ENCODE data around the gene C4BPB. TPM values are rescaled to one million over a fixed set of nuclear protein-coding genes. Genes with fewer than 3 reads are reported as not detected.

C4BPB gene
- total RNA-seq, 1 donor, result 0.84 TPM

DNA sequence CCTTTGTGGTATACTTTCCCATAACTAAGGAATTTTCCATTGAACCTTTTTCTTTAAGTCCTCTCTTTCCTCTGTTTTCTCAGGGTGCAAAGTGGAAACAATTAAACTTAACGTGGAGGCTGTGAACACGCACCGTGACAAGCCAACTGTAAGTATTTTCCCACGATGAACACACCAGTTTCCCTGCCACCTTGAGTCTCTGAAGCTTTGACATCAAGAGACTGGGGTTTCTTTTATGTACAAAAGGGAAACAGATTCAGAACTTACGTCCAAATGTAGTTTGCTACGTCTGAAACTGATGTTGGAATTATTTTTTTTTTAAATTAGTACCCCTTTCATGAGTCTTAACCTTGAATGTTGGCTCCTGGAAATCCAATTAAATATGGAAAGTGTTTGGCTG is 17.2 kb upstream of the C4BPB start:
- H3K4me3 ChIP-seq (ENCODE audit: low read length), result no peak overlapping the region
- no peaks in the 10 kb centered on the region for H3K27me3 ChIP-seq (ENCODE audit: insufficient read depth, low read length)
- peaks cover 39% of the 10 kb centered on the region for H3K4me1 ChIP-seq (ENCODE audit: insufficient read depth, low read length)
- H3K9me3 ChIP-seq (ENCODE audit: low read depth, low read length), result no peaks in the 10 kb centered on the region

DNA sequence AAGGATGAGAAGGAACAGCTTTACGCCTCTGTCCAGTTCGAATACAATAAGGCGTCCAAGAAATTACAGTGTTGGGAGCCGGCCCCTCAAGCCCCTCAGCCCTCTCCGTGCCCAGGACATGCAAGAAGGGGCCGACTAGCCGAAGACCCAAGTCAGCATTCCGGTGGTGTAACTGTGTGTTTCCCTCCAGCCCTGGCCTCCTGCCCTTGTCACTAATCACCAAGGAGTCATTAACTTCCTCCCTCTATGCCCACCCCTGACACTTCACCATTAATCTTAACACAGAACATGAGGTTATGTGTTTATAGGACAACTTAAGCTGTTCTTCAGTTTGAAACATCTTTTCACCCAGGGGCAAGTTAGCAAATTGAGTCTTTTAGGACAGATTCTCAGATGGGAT is 16.4 kb upstream of the C4BPB start:
- peaks cover 39% of the 10 kb centered on the region for H3K4me1 ChIP-seq (ENCODE audit: insufficient read depth, low read length)
- no peaks in the 10 kb centered on the region for H3K9me3 ChIP-seq (ENCODE audit: low read depth, low read length)
- H3K27me3 ChIP-seq (ENCODE audit: insufficient read depth, low read length), result no peaks in the 10 kb centered on the region
- H3K4me3 ChIP-seq (ENCODE audit: low read length), result no peak overlapping the region

DNA sequence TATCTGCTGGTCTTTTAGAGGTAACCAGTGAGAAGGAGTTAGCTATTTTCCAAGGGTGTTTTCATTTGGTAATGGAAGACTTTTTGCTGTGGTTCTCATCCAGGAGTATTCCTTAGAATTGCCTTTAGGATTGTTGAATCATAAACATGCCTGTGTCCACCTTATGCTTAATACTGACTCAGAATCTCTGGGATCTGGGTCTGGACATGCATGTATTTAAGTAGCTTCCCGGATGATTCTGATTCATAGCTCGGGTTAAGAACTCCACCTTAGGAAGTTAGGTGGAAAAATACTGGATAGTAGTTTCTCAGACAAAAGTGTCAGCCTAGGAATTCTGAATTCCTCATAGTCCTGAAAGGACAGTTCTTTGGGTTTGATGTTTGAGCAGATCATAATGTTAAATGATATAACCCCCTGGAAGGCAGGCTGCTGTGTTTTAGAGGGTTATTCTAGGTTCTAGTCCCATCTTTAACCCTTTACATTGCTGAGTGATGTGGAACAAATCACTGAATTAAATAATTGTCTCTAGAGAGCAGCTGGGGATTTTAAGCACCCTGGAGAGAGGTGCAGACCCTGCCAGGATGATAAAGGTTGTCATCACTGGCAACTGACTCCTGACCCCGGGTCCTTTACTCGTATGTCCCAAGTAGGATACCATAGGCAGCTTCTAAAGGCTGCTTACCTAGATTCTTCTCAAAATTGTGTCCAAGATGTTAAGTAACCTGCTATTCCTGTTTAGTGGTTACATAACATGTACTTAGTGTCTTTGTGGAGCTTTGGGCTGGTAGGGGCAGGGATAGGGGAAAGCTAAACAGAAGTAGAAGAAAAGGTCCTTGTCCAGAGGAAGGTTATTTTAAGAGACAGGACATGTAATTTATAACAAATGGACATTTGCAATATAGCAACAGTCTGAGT is 14.5 kb upstream of the C4BPB start:
- Histone ChIP-seq H3K4me3 (ENCODE audit: low read length) (no peak overlapping the region), H3K27me3 (ENCODE audit: insufficient read depth, low read length) (no peaks in the 10 kb centered on the region), H3K4me1 (ENCODE audit: insufficient read depth, low read length) (peaks cover 32% of the 10 kb centered on the region), H3K9me3 (ENCODE audit: low read depth, low read length) (no peaks in the 10 kb centered on the region)

DNA sequence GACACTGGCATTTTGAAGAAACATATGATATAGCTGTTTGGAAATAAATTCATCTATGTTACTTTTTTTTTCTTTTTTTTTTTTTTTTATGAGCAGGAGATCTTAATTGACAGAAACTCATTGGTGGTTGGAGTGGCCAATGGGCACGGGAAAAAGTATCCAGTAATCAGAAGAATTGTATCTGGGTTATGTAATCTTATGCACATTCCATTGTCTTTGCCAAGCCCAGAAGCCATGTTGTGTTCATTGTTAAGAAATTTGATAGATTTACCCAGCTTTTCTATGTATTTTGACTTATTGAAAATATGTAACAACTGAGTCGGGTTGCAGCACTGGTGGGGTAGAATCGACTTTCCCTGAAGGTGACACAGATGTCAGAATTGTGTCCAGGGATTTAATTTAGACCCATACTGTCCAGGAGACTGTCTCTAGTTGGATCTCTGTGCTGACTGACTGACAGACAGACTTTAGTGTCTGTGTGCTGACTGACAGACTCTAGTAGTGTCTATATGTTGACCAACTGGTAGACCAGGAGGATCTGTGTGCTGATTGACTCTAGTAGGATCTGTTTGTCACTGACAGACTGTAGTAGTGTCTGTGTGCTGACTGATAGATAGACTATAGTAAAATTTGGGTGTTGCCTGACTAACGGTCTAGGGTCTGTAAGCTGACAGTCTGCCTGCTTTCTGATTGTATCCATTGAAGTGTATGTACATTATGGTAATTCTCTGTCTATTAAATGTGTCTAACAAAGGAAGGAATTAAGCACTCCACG is 12.3 kb upstream of the C4BPB start:
- Histone ChIP-seq H3K4me3 (ENCODE audit: low read length) (no peak overlapping the region), H3K4me1 (ENCODE audit: insufficient read depth, low read length) (peaks cover 14% of the 10 kb centered on the region), H3K27me3 (ENCODE audit: insufficient read depth, low read length) (no peaks in the 10 kb centered on the region), H3K9me3 (ENCODE audit: low read depth, low read length) (no peaks in the 10 kb centered on the region)

DNA sequence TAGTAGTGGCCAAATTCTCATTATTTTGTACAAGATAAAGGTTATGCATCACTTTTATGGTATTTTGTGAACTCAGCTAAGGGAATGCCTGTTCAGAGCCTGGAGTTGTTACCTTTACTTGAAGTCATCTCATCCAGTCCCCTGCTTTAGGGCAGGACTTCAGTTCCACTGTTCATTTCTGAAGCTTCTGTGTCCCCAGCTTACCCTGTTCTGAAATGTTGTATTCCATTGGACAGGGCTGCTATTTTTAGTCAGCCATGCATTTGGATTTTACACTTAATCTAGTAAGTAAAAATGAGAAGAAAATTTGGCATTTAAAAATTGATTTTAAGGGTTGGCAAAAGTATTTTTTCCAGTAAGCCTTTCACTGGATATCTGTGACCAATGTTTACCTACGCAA is 11.6 kb upstream of the C4BPB start:
- H3K9me3 ChIP-seq (ENCODE audit: low read depth, low read length), result no peaks in the 10 kb centered on the region
- H3K27me3 ChIP-seq (ENCODE audit: insufficient read depth, low read length), result no peaks in the 10 kb centered on the region
- H3K4me3 ChIP-seq (ENCODE audit: low read length), result no peak overlapping the region
- H3K4me1 ChIP-seq (ENCODE audit: insufficient read depth, low read length), result peaks cover 7% of the 10 kb centered on the region

DNA sequence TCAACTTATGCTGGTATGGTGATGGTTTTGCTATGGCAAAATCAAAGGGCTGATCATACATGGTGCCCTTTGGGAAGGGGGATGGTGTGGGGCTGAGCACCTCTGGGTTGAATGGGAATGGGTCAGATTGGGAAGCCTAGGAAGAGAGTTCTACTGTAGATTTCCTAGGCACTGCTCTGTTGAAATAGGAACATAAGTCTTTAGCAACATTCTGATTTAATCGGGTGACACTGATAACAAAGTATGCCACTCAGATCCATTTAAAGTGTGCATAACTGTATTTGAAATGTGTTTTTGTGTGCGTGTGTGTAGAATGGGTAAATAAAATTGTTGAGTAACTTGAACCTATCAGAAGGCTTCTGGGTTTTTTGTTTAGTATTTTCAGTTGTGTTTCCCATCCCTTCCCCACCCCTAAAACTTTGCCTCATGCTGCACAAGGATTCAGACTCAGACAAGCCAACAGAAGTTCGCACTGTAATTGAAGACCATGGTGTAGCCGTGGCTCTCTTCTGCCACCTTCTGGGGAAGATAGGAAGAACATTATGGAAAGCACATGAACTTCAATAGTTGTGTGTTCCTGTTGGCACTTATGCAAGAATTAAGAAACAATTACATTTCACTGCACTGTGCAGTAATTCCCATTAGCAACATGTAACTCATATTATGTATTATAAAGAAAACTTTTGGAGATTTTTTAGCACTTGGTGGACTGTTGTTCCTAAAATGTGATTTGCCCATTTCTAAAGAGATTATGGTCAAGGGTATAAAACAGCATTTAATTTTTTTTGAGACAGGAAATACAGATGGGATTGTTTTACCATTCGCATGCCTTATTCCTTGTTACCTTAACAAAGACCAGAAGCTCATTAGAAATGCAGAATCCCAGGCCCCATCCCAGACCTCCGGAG is 10.9 kb upstream of the C4BPB start:
- no peak overlapping the region for H3K4me3 ChIP-seq (ENCODE audit: low read length)
- H3K4me1 ChIP-seq (ENCODE audit: insufficient read depth, low read length), result peaks cover 3% of the 10 kb centered on the region
- no peaks in the 10 kb centered on the region for H3K9me3 ChIP-seq (ENCODE audit: low read depth, low read length)
- H3K27me3 ChIP-seq (ENCODE audit: insufficient read depth, low read length), result no peaks in the 10 kb centered on the region

DNA sequence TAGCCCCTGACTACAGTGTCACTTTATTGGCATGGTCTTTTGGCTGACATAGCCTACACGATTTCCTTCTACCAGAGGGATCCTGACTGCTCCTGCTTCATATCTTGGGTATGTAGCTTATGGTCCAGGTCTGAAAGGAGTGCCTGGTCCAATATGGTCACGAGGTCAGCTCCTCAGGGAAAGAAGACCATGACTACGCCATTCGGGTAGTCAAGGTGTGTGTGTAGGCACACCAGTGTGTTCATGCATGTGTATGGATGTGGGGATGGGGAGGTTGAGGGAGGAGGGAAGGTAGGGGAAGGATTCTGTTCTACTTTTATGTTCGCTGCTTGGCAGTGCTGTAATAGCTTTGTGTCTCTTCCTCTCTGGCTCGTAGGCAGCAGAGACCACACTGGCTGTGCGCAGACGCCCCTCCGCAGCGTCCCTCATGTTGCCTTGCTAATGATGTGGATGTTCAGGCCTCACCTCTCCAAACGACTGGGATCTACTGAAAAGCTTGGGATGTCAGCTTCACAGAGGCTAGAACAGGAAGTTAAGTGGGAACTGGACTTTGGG is 10.0 kb upstream of the C4BPB start:
- Histone ChIP-seq H3K4me3 (ENCODE audit: low read length) (no peak overlapping the region), H3K9me3 (ENCODE audit: low read depth, low read length) (no peaks in the 10 kb centered on the region), H3K27me3 (ENCODE audit: insufficient read depth, low read length) (peaks cover 5% of the 10 kb centered on the region), H3K4me1 (ENCODE audit: insufficient read depth, low read length) (peaks cover 3% of the 10 kb centered on the region)

DNA sequence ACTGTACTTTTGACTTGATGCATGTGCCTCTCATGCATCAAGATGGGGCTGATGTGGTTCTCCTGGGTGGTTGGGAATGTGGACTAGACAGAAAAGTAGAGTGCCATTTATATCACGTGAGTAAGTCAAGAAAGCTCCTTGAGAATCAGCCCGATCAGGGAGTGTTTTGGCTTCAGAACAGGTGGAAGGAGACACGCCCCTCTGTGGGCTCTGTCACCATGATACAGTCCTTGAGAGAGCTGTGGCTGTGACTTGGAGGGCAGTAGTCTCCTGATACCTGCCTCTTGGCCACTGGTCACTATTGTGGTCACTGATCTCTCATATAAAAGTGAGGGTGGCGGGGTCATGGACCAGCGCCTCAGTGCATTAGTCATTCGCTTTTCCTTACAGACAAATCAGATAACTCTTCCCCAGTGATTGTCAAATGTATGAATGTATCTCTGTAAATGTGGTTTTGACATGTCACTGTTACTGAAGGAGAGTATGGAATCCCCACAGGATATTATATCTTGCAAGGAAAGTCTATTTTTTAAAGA is 8.9 kb upstream of the C4BPB start:
- Histone ChIP-seq H3K27me3 (ENCODE audit: insufficient read depth, low read length) (peaks cover 14% of the 10 kb centered on the region), H3K4me3 (ENCODE audit: low read length) (no peak overlapping the region), H3K9me3 (ENCODE audit: low read depth, low read length) (no peaks in the 10 kb centered on the region), H3K4me1 (ENCODE audit: insufficient read depth, low read length) (peaks cover 9% of the 10 kb centered on the region)

DNA sequence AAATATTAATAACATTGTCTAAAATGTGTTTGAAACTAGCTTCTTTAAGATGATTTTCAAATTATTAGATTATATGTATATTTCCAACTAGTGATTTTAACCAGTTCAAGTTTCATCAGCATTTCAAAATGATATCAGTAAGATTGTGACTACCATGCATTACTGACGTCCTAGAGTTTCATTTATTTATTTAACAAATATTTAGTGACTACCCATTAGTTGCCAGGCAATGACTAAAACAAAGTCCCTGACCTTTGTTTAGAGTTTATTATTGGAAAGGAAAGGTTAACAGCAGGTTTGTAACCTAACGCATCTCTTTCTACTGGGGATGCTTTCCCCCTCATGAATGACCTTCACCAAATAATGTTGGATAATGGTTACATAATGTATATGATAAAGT is 7.6 kb upstream of the C4BPB start:
- H3K4me1 ChIP-seq (ENCODE audit: insufficient read depth, low read length), result peaks cover 11% of the 10 kb centered on the region
- no peak overlapping the region for H3K4me3 ChIP-seq (ENCODE audit: low read length)
- H3K27me3 ChIP-seq (ENCODE audit: insufficient read depth, low read length), result peaks cover 14% of the 10 kb centered on the region
- no peaks in the 10 kb centered on the region for H3K9me3 ChIP-seq (ENCODE audit: low read depth, low read length)

DNA sequence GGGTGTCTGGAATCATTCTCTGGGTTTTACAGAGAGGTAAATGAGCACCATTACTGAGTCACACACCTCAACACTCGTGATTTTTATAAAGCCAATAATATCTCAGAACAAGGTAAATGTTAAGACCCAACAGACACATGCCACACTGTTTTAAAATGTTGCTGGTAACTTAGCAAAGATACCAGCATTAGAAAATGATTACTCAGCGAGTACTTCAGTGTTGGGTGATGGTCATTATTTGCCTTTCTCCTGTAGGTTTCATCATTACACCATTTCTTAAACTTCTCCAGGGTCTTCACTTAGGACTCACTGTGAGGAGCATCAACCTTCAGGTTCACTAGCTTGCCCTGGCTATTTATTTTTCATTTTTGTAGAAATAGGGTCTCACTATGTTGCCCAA is 6.9 kb upstream of the C4BPB start:
- Histone ChIP-seq H3K4me3 (ENCODE audit: low read length) (no peak overlapping the region), H3K4me1 (ENCODE audit: insufficient read depth, low read length) (peaks cover 11% of the 10 kb centered on the region), H3K9me3 (ENCODE audit: low read depth, low read length) (no peaks in the 10 kb centered on the region), H3K27me3 (ENCODE audit: insufficient read depth, low read length) (peaks cover 14% of the 10 kb centered on the region)

DNA sequence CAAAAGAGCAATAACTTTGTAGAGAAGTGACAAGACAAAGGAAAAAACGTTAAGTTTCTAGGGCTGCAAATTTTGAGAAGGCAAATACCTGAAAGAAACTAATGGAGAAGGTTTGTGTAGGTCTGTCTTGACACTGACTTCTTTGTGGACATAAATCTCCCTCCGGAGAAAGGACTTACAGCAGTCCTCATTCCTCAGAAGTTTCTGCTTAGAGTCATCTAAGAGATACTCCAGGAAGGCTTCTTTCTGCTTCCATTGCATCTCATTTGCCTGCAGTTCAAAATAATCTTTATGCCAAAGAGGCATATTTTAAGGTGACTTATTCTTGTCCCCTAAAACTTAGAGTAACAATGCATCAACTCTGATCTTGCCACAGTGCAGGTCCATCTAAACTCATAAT is 4.4 kb upstream of the C4BPB start:
- H3K4me3 ChIP-seq (ENCODE audit: low read length), result no peak overlapping the region
- no peaks in the 10 kb centered on the region for H3K9me3 ChIP-seq (ENCODE audit: low read depth, low read length)
- H3K4me1 ChIP-seq (ENCODE audit: insufficient read depth, low read length), result peaks cover 14% of the 10 kb centered on the region
- peaks cover 14% of the 10 kb centered on the region for H3K27me3 ChIP-seq (ENCODE audit: insufficient read depth, low read length)

DNA sequence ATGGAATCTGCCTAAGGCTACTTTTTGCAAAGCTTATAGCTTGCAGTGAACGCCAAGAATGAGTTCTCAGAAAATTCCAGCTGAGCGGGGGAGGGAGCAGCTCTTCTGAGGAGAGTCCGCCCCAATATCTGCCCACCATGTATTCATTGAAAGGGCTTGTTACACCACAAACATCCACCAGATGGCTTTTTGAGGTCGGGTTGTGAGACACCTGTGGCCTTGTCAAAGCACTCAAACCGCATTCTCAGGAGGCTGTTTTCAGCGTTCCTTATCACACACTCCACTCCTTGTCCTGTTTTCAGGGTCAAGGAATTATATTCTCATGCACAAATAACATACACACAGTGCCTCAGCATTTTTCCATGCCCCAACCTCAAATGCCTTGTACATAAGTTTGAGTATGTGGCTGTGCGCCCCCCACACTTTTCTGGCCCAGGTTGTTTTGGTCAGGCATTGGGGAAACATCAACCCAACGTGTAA is 3.9 kb upstream of the C4BPB start:
- peaks cover 14% of the 10 kb centered on the region for H3K27me3 ChIP-seq (ENCODE audit: insufficient read depth, low read length)

DNA sequence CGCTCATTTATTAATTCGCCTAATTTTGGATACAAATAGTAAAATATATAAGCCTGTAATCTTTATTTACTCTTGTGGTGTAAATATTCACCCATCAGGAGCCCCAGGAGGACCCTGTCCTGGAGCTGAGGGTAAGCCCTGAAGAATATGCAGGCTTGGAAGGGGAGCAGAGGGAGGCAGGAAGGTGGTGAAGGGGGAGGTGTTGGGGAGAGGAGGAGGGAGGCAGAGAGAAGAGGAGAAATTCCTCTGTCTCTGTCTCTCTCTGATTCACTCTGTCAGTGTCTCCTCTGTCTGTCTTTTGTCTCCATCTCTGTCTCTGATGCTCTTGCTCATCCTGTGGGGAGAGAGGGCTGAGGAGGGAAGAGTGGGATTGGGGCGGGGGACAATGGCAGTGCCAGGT is 2.8 kb upstream of the C4BPB start:
- Histone ChIP-seq H3K4me3 (ENCODE audit: low read length) (no peak overlapping the region), H3K4me1 (ENCODE audit: insufficient read depth, low read length) (peaks cover 16% of the 10 kb centered on the region), H3K27me3 (ENCODE audit: insufficient read depth, low read length) (peaks cover 14% of the 10 kb centered on the region), H3K9me3 (ENCODE audit: low read depth, low read length) (no peaks in the 10 kb centered on the region)

More for the DNA sequence above, 3.9 kb upstream of the C4BPB start:
- Histone ChIP-seq H3K4me3 (ENCODE audit: low read length) (no peak overlapping the region), H3K4me1 (ENCODE audit: insufficient read depth, low read length) (peaks cover 16% of the 10 kb centered on the region), H3K9me3 (ENCODE audit: low read depth, low read length) (no peaks in the 10 kb centered on the region)

DNA sequence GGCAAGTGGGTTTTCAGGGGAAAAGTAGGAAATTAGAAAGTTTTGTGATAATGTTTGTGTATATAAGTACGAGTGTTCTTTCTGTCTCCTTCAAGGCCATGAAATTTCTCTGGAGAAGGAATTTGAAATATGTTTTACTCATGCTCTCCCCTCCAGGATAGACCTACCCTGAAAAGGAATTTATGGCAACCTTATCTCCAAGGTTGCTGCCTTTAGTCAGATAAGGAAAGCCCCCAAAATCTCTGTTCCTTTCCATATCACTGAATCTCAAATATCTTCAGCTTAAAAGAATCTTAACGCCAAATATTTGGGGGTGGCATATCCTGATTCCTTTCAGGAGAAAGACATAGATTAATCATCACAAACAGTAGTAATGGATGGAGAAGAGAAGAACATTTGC is 499 bp upstream of the C4BPB start:
- no peaks in the 10 kb centered on the region for H3K9me3 ChIP-seq (ENCODE audit: low read depth, low read length)
- no peak overlapping the region for H3K4me3 ChIP-seq (ENCODE audit: low read length)
- H3K4me1 ChIP-seq (ENCODE audit: insufficient read depth, low read length), result peaks cover 16% of the 10 kb centered on the region
- peaks cover 14% of the 10 kb centered on the region for H3K27me3 ChIP-seq (ENCODE audit: insufficient read depth, low read length)
